IPS-18a (cell line): ENCODE data around the gene POLD3.

Experiments used
- H3K27ac ChIP-seq: one replicate; pipeline ENCODE4 v1.5.1; 2013; ENCODE audit warnings: low read length
- H3K27me3 ChIP-seq: one replicate; pipeline ENCODE4 v1.6.1; 2013; ENCODE audit warnings: mild to moderate bottlenecking, low read length; ENCODE audit not compliant: control insufficient read depth, insufficient read depth
- H3K36me3 ChIP-seq: one replicate; pipeline ENCODE4 v1.6.1; 2013; ENCODE audit warnings: low read depth, low read length; ENCODE audit not compliant: control insufficient read depth
- H3K4me1 ChIP-seq: one replicate; pipeline ENCODE4 v1.6.1; 2013; ENCODE audit warnings: low read depth, low read length; ENCODE audit not compliant: control insufficient read depth
- H3K4me3 ChIP-seq: one replicate; pipeline ENCODE4 v1.5.1; 2013; ENCODE audit warnings: low read length
- H3K9ac ChIP-seq: one replicate; pipeline ENCODE4 v1.6.1; 2013; ENCODE audit warnings: mild to moderate bottlenecking, low read length, moderate library complexity
- H3K9me3 ChIP-seq: one replicate; pipeline ENCODE4 v1.6.1; 2013; ENCODE audit warnings: low read depth, low read length; ENCODE audit not compliant: control insufficient read depth

POLD3 gene

DNA sequence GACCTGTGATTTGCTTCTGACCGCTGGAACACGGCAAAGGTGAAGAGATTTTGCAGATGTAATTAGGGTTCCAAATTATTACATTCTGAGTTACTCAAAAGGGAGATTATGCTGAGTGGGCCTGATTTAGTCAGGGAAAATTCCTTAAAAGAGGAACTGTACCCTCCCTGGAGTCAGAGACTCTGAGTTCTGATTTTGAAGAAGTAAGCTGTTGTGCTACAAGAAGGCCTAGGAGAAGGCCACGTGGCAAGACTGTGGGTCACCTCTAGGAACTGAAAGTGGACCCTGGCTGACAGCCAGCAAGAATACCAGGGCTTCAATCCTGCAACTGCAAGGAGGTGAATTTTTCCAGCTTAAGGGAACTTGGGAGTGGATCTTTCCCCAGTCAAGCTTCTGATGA is 93.5 kb downstream of the POLD3 start:
- H3K36me3 ChIP-seq: no peaks in the 10 kb centered on the region
- H3K9ac ChIP-seq: no peak overlapping the region
- H3K27ac ChIP-seq: no peak overlapping the region

GRCh38 chr11:74686792-74687191 is 94.4 kb downstream of the POLD3 start:
- Histone ChIP-seq H3K27me3 (peaks cover 15% of the 10 kb centered on the region), H3K27ac (no peak overlapping the region), H3K9ac (no peak overlapping the region), H3K36me3 (no peaks in the 10 kb centered on the region), H3K9me3 (no peaks in the 10 kb centered on the region), H3K4me3 (no peak overlapping the region), H3K4me1 (no peaks in the 10 kb centered on the region)

More for the DNA sequence above, 93.5 kb downstream of the POLD3 start:
- Histone ChIP-seq H3K9me3 (no peaks in the 10 kb centered on the region), H3K27me3 (peaks cover 15% of the 10 kb centered on the region), H3K4me3 (no peak overlapping the region), H3K4me1 (no peaks in the 10 kb centered on the region)

- Histone ChIP-seq H3K4me3 (no peak overlapping the region), H3K9me3 (no peaks in the 10 kb centered on the region), H3K9ac (no peak overlapping the region), H3K36me3 (no peaks in the 10 kb centered on the region), H3K27ac (no peak overlapping the region), H3K4me1 (no peaks in the 10 kb centered on the region), H3K27me3 (peaks cover 13% of the 10 kb centered on the region)
These were observed 95.0 kb downstream of the POLD3 start for GRCh38 chr11:74687237-74688023.

GRCh38 chr11:74689666-74690065 is 97.3 kb downstream of the POLD3 start:
- no peaks in the 10 kb centered on the region for H3K27me3 ChIP-seq
- H3K9ac ChIP-seq: no peak overlapping the region
- no peaks in the 10 kb centered on the region for H3K36me3 ChIP-seq

DNA sequence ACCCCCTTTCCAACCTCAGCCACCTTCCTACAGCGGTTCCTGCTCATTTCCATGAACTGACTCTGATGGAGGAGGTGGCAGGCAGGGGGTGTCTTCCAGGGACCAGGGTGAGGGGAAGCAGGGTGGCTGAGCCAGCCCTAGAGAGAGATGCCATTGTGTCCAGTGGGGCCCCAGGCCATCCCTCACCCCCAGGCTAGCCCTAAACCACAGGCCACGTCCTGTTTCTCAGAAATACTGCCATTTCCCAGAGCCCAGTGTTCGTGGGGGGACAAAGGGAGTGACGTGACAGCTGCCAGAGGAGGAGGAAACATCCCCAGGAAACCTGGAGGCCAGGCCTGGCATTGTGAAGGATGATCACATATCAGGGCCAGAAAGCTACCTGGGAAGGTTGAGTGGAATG is 99.4 kb downstream of the POLD3 start:
- Histone ChIP-seq H3K4me3 (no peak overlapping the region), H3K27ac (no peak overlapping the region), H3K4me1 (no peaks in the 10 kb centered on the region), H3K36me3 (no peaks in the 10 kb centered on the region), H3K9me3 (no peaks in the 10 kb centered on the region), H3K9ac (no peak overlapping the region), H3K27me3 (no peaks in the 10 kb centered on the region)

More at GRCh38 chr11:74689666-74690065, 97.3 kb downstream of the POLD3 start:
- no peaks in the 10 kb centered on the region for H3K4me1 ChIP-seq
- no peak overlapping the region for H3K4me3 ChIP-seq
- no peak overlapping the region for H3K27ac ChIP-seq
- H3K9me3 ChIP-seq: no peaks in the 10 kb centered on the region
